GM19351 (cell line): ENCODE measurements around the gene DGAT2L6.

Experiments used
- ATAC-seq: cut with Tn5 transposase; IDR thresholded peaks from one replicate; pipeline ENCODE4 v1.9.1; 2021; ENCODE audit warnings: mild to moderate bottlenecking, moderate library complexity; ENCODE audit not compliant: unreplicated experiment

Gene DGAT2L6

GRCh38 chrX:70176938-70177533 lies at the start of gene DGAT2L6:
TSS of gene DGAT2L6 (plus strand) at chrX:70177483. CDS start at chrX:70177583, 100 bp downstream.
- ATAC-seq, result peak; percentile 68

GRCh38 chrX:70128071-70128470 lies 49.2 kb upstream of the DGAT2L6 start:
- no peak for ATAC-seq

GRCh38 chrX:70129816-70130215 lies 47.5 kb upstream of the DGAT2L6 start:
- ATAC-seq, result no peak

GRCh38 chrX:70132224-70132623 lies 45.1 kb upstream of the DGAT2L6 start:
- ATAC-seq, result no peak

GRCh38 chrX:70132877-70133302 lies 44.4 kb upstream of the DGAT2L6 start:
- ATAC-seq, result no peak

- ATAC-seq, result peak; percentile 87
Measured at GRCh38 chrX:70133303-70134115, 43.8 kb upstream of the DGAT2L6 start, which contains the start of gene IGBP1. TSS of gene IGBP1 (plus strand) at chrX:70133447. CDS start at chrX:70133948, 501 bp downstream.

- peak; percentile 12 for ATAC-seq
Measured at GRCh38 chrX:70134116-70134477, 43.2 kb upstream of the DGAT2L6 start.

- no peak for ATAC-seq
Measured at GRCh38 chrX:70138622-70139021, 38.7 kb upstream of the DGAT2L6 start.

GRCh38 chrX:70139736-70140135 lies 37.5 kb upstream of the DGAT2L6 start:
- no peak for ATAC-seq

- ATAC-seq, result no peak
Measured at GRCh38 chrX:70141373-70141772, 35.9 kb upstream of the DGAT2L6 start.

GRCh38 chrX:70166601-70167590 lies 10.4 kb upstream of the DGAT2L6 start:
- ATAC-seq, result no peak

GRCh38 chrX:70168238-70169188 lies 8.8 kb upstream of the DGAT2L6 start:
- no peak for ATAC-seq

- ATAC-seq, result no peak
Measured at GRCh38 chrX:70169281-70169680, 8.0 kb upstream of the DGAT2L6 start.

GRCh38 chrX:70171624-70172023 lies 5.7 kb upstream of the DGAT2L6 start:
- ATAC-seq, result no peak

- no peak for ATAC-seq
Measured at GRCh38 chrX:70172221-70172620, 5.1 kb upstream of the DGAT2L6 start.

GRCh38 chrX:70172964-70173363 lies 4.3 kb upstream of the DGAT2L6 start:
- ATAC-seq, result no peak

GRCh38 chrX:70174754-70175153 lies 2.5 kb upstream of the DGAT2L6 start:
- no peak for ATAC-seq

GRCh38 chrX:70175338-70175737 lies 1.9 kb upstream of the DGAT2L6 start:
- no peak for ATAC-seq

GRCh38 chrX:70183091-70183490 lies 5.8 kb downstream of the DGAT2L6 start:
- no peak for ATAC-seq

GRCh38 chrX:70190225-70190624 lies 12.9 kb downstream of the DGAT2L6 start:
- ATAC-seq, result no peak
